ENCODE results near the gene CLEC12A.

DNA sequence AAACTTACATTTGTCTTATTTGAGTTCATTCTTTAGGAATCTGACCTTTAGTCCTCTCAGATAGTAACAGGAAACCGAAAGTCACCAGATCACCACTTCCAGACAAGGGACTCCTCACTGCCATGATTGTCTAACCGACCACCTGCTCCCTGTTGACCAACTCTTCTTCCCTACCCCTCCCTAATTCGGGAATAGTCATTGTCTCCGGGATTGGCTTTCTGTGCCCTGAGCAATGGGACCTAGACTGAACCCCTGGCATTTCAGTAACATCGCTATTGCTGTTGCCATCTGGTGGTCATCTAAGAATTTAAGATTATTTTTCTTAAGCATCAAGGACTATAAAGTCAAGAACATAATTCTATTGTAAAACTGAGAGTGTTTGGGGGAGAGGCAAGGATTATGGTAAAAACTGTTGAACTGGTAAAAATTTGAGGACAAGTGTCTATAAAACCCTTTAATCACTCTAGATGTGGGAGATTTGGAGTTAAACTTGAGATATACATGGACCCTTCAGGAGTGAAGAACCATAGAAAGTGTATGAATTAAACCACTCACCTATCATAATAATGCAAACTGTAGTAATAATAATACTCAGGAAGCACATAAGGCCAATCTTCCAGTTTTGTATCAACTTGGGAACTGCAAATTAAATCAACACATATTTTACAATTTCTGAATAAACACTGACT is 45.4 kb upstream of the CLEC12A start:
- TF ChIP-seq POLR2A (IDR thresholded peaks at IDR 0.05; ENCODE audit: low read length) (no peak), GATA1 (IDR thresholded peaks at IDR 0.05; ENCODE audit: low read depth, low read length) (no peak)

Data from erythroblast (primary cell).